ENCODE data around the gene C2CD4A. TPM values are rescaled to one million over a fixed set of nuclear protein-coding genes. Genes with fewer than 3 reads are reported as not detected.

The C2CD4A gene
- total and polyA plus RNA-seq, 9 of the 15 experiments (the other 6 are each of a cell fraction or from before 2014, with no cell fraction given), result not detected

DNA sequence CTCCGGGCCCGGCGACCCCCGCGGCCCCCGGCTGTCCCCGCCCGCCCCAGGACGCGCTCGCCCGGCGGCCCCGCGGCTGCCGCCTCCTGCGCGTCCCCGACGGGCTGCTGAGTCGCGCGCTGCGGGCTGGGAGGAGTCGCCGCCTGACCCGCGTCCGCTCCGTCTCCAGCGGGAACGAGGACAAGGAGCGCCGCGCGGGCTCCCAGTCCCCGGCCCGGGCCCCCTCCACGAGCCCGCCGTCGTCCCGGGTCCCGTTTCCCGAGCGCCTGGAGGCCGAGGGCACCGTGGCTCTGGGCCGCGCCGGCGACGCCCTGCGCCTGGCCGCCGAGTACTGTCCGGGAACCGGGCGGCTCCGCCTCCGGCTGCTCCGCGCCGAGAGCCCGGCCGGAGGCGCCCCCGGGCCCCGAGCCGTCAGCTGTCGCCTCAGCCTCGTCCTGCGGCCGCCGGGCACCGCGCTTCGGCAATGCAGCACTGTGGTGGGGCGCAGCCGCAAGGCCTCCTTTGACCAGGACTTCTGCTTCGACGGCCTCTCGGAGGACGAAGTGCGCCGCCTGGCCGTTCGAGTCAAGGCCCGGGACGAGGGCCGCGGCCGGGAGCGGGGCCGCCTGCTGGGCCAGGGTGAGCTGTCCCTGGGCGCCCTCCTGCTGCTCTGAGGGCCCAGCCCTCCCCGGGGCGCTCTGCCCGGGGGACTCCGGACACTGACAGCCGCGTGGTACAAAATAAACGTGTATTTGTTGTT, 1.5 kb downstream of the C2CD4A start:
- no peaks in the 10 kb centered on the region for H3K9me1 ChIP-seq (ENCODE audit: control insufficient read depth, insufficient read depth, low read length)
- H3K27ac ChIP-seq (ENCODE audit: extremely low read depth, low read depth, low read length), result no peak overlapping the region
- no TSS peak for BruUV-seq (replicated peaks)
- peaks cover 0 to 10% of the 10 kb centered on the region in 2 experiments; a peak in 3 of 5 replicates for H3K27me3 ChIP-seq (ENCODE audit: control insufficient read depth in 2 of 2, insufficient read depth in 2 of 2, low read length in 2 of 2)
- peak; percentile 95 for ATAC-seq
- H3K79me2 ChIP-seq (ENCODE audit: control insufficient read depth, insufficient read depth, low read length), result no peaks in the 10 kb centered on the region
- DNase-seq (ENCODE audit: extremely low read depth in 1 of 4, low spot score in 3 of 4), result peak; percentile 15 to 57 (median 27)
- in situ Hi-C loops (cut with MboI), result loop anchor here (10.0 kb wide), 1 partner anchor 193 kb away; no protein-coding TSS in a partner anchor
- no peaks in the 10 kb centered on the region for H3K36me3 ChIP-seq (ENCODE audit: control insufficient read depth, insufficient read depth, low read length)
- FAIRE-seq, result no peak
- H4K20me1 ChIP-seq (replicated peaks; ENCODE audit: control insufficient read depth, insufficient read depth, low read length), result no peaks in the 10 kb centered on the region
- H2AFZ ChIP-seq (ENCODE audit: low read depth, low read length), result peak overlapping the region; percentile 57
- H3K9ac ChIP-seq (ENCODE audit: insufficient read depth in 1 of 2, low read depth in 2 of 2, low read length in 2 of 2), result peak overlapping the region; percentile 17 to 83; a peak in 3 of 4 replicates
- 4% methylated on average over 9 of the region's 103 CpGs for WGBS (ENCODE audit: insufficient coverage, low coverage, missing lambda C conversion rate)
- no peaks in the 10 kb centered on the region; the same call in 1 of the 2 replicates for H3K9me3 ChIP-seq (replicated peaks; ENCODE audit: control insufficient read depth, insufficient read depth, low read depth, low read length)
- intact Hi-C loops (cut with micrococcal nuclease), result no loop called here
- ChIA-PET POLR2A (interaction anchor here (0.7 to 1.5 kb wide), 2 partner anchors 8 to 20 kb away, joined by 3 to 5 read pairs; partner anchors contain the start of gene VPS13C), CTCF (ENCODE audit: low intra/inter-chr PET ratio) (interaction anchor here (1.3 kb wide), 1 partner anchor 197 kb away, joined by 5 read pairs; no protein-coding TSS in a partner anchor)
- H3K4me3 ChIP-seq, result peak overlapping the region; percentile 36
- H3K4me1 ChIP-seq (replicated peaks in 1 of 2; ENCODE audit: control insufficient read depth in 2 of 2, insufficient read depth in 2 of 2, low read length in 2 of 2), result peaks cover 2 to 11% of the 10 kb centered on the region in 2 experiments; a peak in 4 of 5 replicates
- H3K4me2 ChIP-seq (ENCODE audit: insufficient read depth, low read length), result peak overlapping the region; percentile 35
- no peak for TF ChIP-seq SIN3B (IDR thresholded peaks at IDR 0.05; ENCODE audit: low read depth)
- TF ChIP-seq PHB2 (IDR thresholded peaks at IDR 0.05; ENCODE audit: low read depth), result no peak
- TF ChIP-seq, protein P1, sequence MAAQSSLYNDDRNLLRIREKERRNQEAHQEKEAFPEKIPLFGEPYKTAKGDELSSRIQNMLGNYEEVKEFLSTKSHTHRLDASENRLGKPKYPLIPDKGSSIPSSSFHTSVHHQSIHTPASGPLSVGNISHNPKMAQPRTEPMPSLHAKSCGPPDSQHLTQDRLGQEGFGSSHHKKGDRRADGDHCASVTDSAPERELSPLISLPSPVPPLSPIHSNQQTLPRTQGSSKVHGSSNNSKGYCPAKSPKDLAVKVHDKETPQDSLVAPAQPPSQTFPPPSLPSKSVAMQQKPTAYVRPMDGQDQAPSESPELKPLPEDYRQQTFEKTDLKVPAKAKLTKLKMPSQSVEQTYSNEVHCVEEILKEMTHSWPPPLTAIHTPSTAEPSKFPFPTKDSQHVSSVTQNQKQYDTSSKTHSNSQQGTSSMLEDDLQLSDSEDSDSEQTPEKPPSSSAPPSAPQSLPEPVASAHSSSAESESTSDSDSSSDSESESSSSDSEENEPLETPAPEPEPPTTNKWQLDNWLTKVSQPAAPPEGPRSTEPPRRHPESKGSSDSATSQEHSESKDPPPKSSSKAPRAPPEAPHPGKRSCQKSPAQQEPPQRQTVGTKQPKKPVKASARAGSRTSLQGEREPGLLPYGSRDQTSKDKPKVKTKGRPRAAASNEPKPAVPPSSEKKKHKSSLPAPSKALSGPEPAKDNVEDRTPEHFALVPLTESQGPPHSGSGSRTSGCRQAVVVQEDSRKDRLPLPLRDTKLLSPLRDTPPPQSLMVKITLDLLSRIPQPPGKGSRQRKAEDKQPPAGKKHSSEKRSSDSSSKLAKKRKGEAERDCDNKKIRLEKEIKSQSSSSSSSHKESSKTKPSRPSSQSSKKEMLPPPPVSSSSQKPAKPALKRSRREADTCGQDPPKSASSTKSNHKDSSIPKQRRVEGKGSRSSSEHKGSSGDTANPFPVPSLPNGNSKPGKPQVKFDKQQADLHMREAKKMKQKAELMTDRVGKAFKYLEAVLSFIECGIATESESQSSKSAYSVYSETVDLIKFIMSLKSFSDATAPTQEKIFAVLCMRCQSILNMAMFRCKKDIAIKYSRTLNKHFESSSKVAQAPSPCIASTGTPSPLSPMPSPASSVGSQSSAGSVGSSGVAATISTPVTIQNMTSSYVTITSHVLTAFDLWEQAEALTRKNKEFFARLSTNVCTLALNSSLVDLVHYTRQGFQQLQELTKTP (IDR thresholded peaks at IDR 0.05; ENCODE audit: low read depth in 1 of 2, partially characterized antibody in 2 of 2), result no peak
- TF ChIP-seq L3MBTL2 (IDR thresholded peaks at IDR 0.05), result peak; percentile 91
- no peak for TF ChIP-seq HMG20A (CRISPR knock-in tag; conservative IDR thresholded peaks at IDR 0.05)
- peak; percentile 90 for TF ChIP-seq ZFX (CRISPR knock-in tag; IDR thresholded peaks at IDR 0.05)
- TF ChIP-seq, protein P2, sequence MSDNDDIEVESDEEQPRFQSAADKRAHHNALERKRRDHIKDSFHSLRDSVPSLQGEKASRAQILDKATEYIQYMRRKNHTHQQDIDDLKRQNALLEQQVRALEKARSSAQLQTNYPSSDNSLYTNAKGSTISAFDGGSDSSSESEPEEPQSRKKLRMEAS (CRISPR knock-in tag; IDR thresholded peaks at IDR 0.05), result peak; percentile 54
- TF ChIP-seq GABPB1 (CRISPR knock-in tag; IDR thresholded peaks at IDR 0.05), result peak; percentile 28; the same call in 1 of the 2 replicates
- peak; percentile 46 for TF ChIP-seq RBFOX2 (IDR thresholded peaks at IDR 0.05; ENCODE audit: low read depth, low read length)
- TF ChIP-seq HNRNPL (IDR thresholded peaks at IDR 0.05; ENCODE audit: low read depth, low read length), result 0 out of 2 replicates have a peak, but pooled peaks have one; percentile 27
- TF ChIP-seq, protein P3, sequence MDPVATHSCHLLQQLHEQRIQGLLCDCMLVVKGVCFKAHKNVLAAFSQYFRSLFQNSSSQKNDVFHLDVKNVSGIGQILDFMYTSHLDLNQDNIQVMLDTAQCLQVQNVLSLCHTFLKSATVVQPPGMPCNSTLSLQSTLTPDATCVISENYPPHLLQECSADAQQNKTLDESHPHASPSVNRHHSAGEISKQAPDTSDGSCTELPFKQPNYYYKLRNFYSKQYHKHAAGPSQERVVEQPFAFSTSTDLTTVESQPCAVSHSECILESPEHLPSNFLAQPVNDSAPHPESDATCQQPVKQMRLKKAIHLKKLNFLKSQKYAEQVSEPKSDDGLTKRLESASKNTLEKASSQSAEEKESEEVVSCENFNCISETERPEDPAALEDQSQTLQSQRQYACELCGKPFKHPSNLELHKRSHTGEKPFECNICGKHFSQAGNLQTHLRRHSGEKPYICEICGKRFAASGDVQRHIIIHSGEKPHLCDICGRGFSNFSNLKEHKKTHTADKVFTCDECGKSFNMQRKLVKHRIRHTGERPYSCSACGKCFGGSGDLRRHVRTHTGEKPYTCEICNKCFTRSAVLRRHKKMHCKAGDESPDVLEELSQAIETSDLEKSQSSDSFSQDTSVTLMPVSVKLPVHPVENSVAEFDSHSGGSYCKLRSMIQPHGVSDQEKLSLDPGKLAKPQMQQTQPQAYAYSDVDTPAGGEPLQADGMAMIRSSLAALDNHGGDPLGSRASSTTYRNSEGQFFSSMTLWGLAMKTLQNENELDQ (CRISPR knock-in tag; IDR thresholded peaks at IDR 0.05; ENCODE audit: borderline replicate concordance), result no peak

Data from K562 (cell line).